ENCODE data around the gene GRIP2.
A peak's percentile ranks its signal among the peaks of the same experiment; 100 is the strongest.

The GRIP2 gene

DNA sequence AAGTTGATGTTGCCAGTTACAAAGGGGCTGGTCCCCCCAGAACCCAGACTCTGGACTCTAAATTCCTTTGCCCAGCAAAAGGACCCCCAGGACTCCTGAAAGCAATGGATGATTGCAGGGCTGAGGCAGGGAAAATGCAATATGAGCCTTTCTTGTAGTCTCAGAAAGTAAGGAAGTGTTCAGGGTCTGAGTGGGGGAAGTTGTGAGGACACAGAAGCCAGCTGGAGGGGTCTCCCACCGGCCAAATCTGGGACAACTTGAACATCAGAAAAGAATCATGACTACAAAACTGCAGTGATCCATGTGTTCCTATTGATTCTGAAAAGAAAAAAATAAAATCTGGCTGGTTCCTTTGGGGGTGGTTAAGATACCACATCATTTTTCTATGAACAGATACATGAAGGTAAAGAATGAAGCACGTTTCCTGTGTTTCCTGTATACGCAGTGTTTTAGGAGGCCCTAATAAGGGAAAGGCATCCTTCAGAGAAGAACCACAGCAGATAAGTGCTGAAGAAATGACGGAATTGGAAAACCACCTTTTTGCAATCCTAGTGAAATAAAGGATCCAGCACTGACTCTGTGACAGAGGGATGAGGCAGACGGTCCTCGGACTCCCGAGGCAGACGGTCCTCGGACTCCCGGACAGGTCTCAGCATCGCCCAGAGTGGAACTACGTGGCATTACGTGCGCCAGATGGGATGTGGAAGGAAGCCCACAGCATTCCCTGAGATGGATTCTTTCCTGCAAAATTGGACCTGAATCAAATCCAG lies 22.2 kb upstream of the GRIP2 start:
- H3K27ac ChIP-seq (ENCODE audit: low read depth, low read length) = no peak overlapping the region
- H3K27me3 ChIP-seq (ENCODE audit: control insufficient read depth in 1 of 2, insufficient read depth in 2 of 2, low read length in 2 of 2) = peaks cover 5 to 10% of the 10 kb centered on the region in 2 donors

GRCh38 chr3:14561051-14561960 lies 21.2 kb upstream of the GRIP2 start:
- Histone ChIP-seq H3K27ac (ENCODE audit: low read depth, low read length) (no peak overlapping the region), H3K4me1 (ENCODE audit: control insufficient read depth in 1 of 2, insufficient read depth in 2 of 2, low read length in 2 of 2) (no peaks in the 10 kb centered on the region), H3K27me3 (ENCODE audit: control insufficient read depth in 1 of 2, insufficient read depth in 2 of 2, low read length in 2 of 2) (peaks cover 5 to 14% of the 10 kb centered on the region in 2 donors), H3K9me3 (ENCODE audit: control insufficient read depth in 1 of 2, low read length in 2 of 2) (no peaks in the 10 kb centered on the region), H3K9ac (ENCODE audit: low read depth in 1 of 2, low read length in 2 of 2) (no peak overlapping the region), H3K4me3 (ENCODE audit: low read depth in 1 of 2, low read length in 2 of 2) (no peak overlapping the region), H3K36me3 (ENCODE audit: control insufficient read depth in 1 of 2, insufficient read depth in 2 of 2, low read length in 2 of 2) (no peaks in the 10 kb centered on the region)

More for the DNA sequence above, 22.2 kb upstream of the GRIP2 start:
- Histone ChIP-seq H3K4me1 (ENCODE audit: control insufficient read depth in 1 of 2, insufficient read depth in 2 of 2, low read length in 2 of 2) (no peaks in the 10 kb centered on the region), H3K9ac (ENCODE audit: low read depth in 1 of 2, low read length in 2 of 2) (no peak overlapping the region), H3K36me3 (ENCODE audit: control insufficient read depth in 1 of 2, insufficient read depth in 2 of 2, low read length in 2 of 2) (no peaks in the 10 kb centered on the region), H3K4me3 (ENCODE audit: low read depth in 1 of 2, low read length in 2 of 2) (no peak overlapping the region), H3K9me3 (ENCODE audit: control insufficient read depth in 1 of 2, low read length in 2 of 2) (no peaks in the 10 kb centered on the region)

DNA sequence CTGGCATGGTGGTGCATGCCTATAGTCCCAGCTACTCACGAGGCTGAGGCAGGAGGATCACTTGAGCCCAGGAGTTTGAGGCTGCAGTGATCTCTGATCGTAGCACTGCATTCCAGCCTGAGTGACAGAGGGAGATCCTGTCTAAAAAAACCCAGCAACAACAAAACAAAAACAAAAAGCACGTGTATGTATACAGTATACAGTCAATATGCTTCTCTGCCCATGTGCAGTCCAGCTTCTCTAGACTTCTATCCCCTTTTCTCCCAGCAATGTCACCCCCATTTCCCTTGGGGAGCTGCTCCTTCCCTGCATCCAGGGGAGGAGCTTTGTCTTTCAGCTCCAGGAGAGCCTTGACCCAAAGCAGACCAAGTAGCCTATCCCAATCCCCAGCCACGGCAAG lies 20.0 kb upstream of the GRIP2 start:
- Histone ChIP-seq H3K27ac (ENCODE audit: low read depth, low read length) (no peak overlapping the region), H3K27me3 (ENCODE audit: control insufficient read depth in 1 of 2, insufficient read depth in 2 of 2, low read length in 2 of 2) (peaks cover 5 to 14% of the 10 kb centered on the region in 2 donors), H3K9me3 (ENCODE audit: control insufficient read depth in 1 of 2, low read length in 2 of 2) (no peaks in the 10 kb centered on the region), H3K9ac (ENCODE audit: low read depth in 1 of 2, low read length in 2 of 2) (no peak overlapping the region), H3K4me3 (ENCODE audit: low read depth in 1 of 2, low read length in 2 of 2) (no peak overlapping the region), H3K4me1 (ENCODE audit: control insufficient read depth in 1 of 2, insufficient read depth in 2 of 2, low read length in 2 of 2) (peaks cover 5 to 9% of the 10 kb centered on the region in 2 donors), H3K36me3 (ENCODE audit: control insufficient read depth in 1 of 2, insufficient read depth in 2 of 2, low read length in 2 of 2) (no peaks in the 10 kb centered on the region)

DNA sequence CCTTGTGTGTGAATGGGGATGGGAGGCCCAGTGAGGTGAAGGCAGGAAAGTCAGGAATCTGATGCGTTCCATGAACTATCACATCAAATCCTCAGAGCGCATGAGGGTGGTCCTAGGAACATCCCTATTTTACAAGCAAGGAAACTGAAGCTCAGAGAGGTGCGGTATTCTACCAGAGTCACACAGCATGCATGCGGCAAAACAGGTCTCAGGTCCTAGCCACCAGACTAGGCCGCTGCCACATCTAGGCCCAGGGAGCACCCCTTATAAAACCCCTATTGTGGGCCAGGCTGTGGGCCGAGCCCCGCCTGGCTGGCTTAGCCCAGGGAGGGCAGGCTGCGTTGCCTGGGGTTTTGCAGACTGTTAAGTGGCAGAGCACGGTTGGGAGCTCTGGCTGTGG lies 17.9 kb upstream of the GRIP2 start:
- no peak overlapping the region for H3K4me3 ChIP-seq (ENCODE audit: low read depth in 1 of 2, low read length in 2 of 2)
- peaks cover 5 to 11% of the 10 kb centered on the region in 2 donors for H3K4me1 ChIP-seq (ENCODE audit: control insufficient read depth in 1 of 2, insufficient read depth in 2 of 2, low read length in 2 of 2)
- no peaks in the 10 kb centered on the region for H3K9me3 ChIP-seq (ENCODE audit: control insufficient read depth in 1 of 2, low read length in 2 of 2)
- no peak overlapping the region for H3K9ac ChIP-seq (ENCODE audit: low read depth in 1 of 2, low read length in 2 of 2)
- H3K27me3 ChIP-seq (ENCODE audit: control insufficient read depth in 1 of 2, insufficient read depth in 2 of 2, low read length in 2 of 2) = peaks cover 2 to 3% of the 10 kb centered on the region in 2 donors
- no peak overlapping the region for H3K27ac ChIP-seq (ENCODE audit: low read depth, low read length)
- no peaks in the 10 kb centered on the region for H3K36me3 ChIP-seq (ENCODE audit: control insufficient read depth in 1 of 2, insufficient read depth in 2 of 2, low read length in 2 of 2)

- Histone ChIP-seq H3K36me3 (ENCODE audit: control insufficient read depth in 1 of 2, insufficient read depth in 2 of 2, low read length in 2 of 2) (no peaks in the 10 kb centered on the region), H3K4me1 (ENCODE audit: control insufficient read depth in 1 of 2, insufficient read depth in 2 of 2, low read length in 2 of 2) (peaks cover 5 to 11% of the 10 kb centered on the region in 2 donors), H3K4me3 (ENCODE audit: low read depth in 1 of 2, low read length in 2 of 2) (peak overlapping the region in 1 of 2 donors; percentile 40), H3K27me3 (ENCODE audit: control insufficient read depth in 1 of 2, insufficient read depth in 2 of 2, low read length in 2 of 2) (peaks cover 0 to 3% of the 10 kb centered on the region in 2 donors), H3K27ac (ENCODE audit: low read depth, low read length) (no peak overlapping the region), H3K9me3 (ENCODE audit: control insufficient read depth in 1 of 2, low read length in 2 of 2) (no peaks in the 10 kb centered on the region), H3K9ac (ENCODE audit: low read depth in 1 of 2, low read length in 2 of 2) (no peak overlapping the region)
These were observed 15.7 kb upstream of the GRIP2 start for GRCh38 chr3:14555835-14556234.

- Histone ChIP-seq H3K27me3 (ENCODE audit: control insufficient read depth in 1 of 2, insufficient read depth in 2 of 2, low read length in 2 of 2) (peaks cover 0 to 3% of the 10 kb centered on the region in 2 donors), H3K4me3 (ENCODE audit: low read depth in 1 of 2, low read length in 2 of 2) (no peak overlapping the region), H3K9me3 (ENCODE audit: control insufficient read depth in 1 of 2, low read length in 2 of 2) (no peaks in the 10 kb centered on the region), H3K36me3 (ENCODE audit: control insufficient read depth in 1 of 2, insufficient read depth in 2 of 2, low read length in 2 of 2) (no peaks in the 10 kb centered on the region), H3K4me1 (ENCODE audit: control insufficient read depth in 1 of 2, insufficient read depth in 2 of 2, low read length in 2 of 2) (peaks cover 5 to 11% of the 10 kb centered on the region in 2 donors), H3K9ac (ENCODE audit: low read depth in 1 of 2, low read length in 2 of 2) (no peak overlapping the region), H3K27ac (ENCODE audit: low read depth, low read length) (no peak overlapping the region)
These were observed 14.6 kb upstream of the GRIP2 start for GRCh38 chr3:14554715-14555114.

- H3K27ac ChIP-seq (ENCODE audit: low read depth, low read length) = no peak overlapping the region
- H3K4me3 ChIP-seq (ENCODE audit: low read depth in 1 of 2, low read length in 2 of 2) = no peak overlapping the region
- H3K4me1 ChIP-seq (ENCODE audit: control insufficient read depth in 1 of 2, insufficient read depth in 2 of 2, low read length in 2 of 2) = peaks cover 5 to 11% of the 10 kb centered on the region in 2 donors
- no peak overlapping the region for H3K9ac ChIP-seq (ENCODE audit: low read depth in 1 of 2, low read length in 2 of 2)
- H3K27me3 ChIP-seq (ENCODE audit: control insufficient read depth in 1 of 2, insufficient read depth in 2 of 2, low read length in 2 of 2) = peaks cover 0 to 3% of the 10 kb centered on the region in 2 donors
- H3K9me3 ChIP-seq (ENCODE audit: control insufficient read depth in 1 of 2, low read length in 2 of 2) = no peaks in the 10 kb centered on the region
- no peaks in the 10 kb centered on the region for H3K36me3 ChIP-seq (ENCODE audit: control insufficient read depth in 1 of 2, insufficient read depth in 2 of 2, low read length in 2 of 2)
These were observed 13.7 kb upstream of the GRIP2 start for GRCh38 chr3:14553871-14554270.

GRCh38 chr3:14552717-14553116 lies 12.6 kb upstream of the GRIP2 start:
- no peak overlapping the region for H3K9ac ChIP-seq (ENCODE audit: low read depth in 1 of 2, low read length in 2 of 2)
- peaks cover 0 to 3% of the 10 kb centered on the region in 2 donors for H3K27me3 ChIP-seq (ENCODE audit: control insufficient read depth in 1 of 2, insufficient read depth in 2 of 2, low read length in 2 of 2)
- H3K9me3 ChIP-seq (ENCODE audit: control insufficient read depth in 1 of 2, low read length in 2 of 2) = no peaks in the 10 kb centered on the region
- peaks cover 10 to 16% of the 10 kb centered on the region in 2 donors for H3K4me1 ChIP-seq (ENCODE audit: control insufficient read depth in 1 of 2, insufficient read depth in 2 of 2, low read length in 2 of 2)
- no peak overlapping the region for H3K27ac ChIP-seq (ENCODE audit: low read depth, low read length)
- H3K36me3 ChIP-seq (ENCODE audit: control insufficient read depth in 1 of 2, insufficient read depth in 2 of 2, low read length in 2 of 2) = no peaks in the 10 kb centered on the region
- H3K4me3 ChIP-seq (ENCODE audit: low read depth in 1 of 2, low read length in 2 of 2) = no peak overlapping the region

- H3K9me3 ChIP-seq (ENCODE audit: control insufficient read depth in 1 of 2, low read length in 2 of 2) = no peaks in the 10 kb centered on the region
- no peaks in the 10 kb centered on the region for H3K36me3 ChIP-seq (ENCODE audit: control insufficient read depth in 1 of 2, insufficient read depth in 2 of 2, low read length in 2 of 2)
- H3K27me3 ChIP-seq (ENCODE audit: control insufficient read depth in 1 of 2, insufficient read depth in 2 of 2, low read length in 2 of 2) = peaks cover 0 to 3% of the 10 kb centered on the region in 2 donors
- H3K4me1 ChIP-seq (ENCODE audit: control insufficient read depth in 1 of 2, insufficient read depth in 2 of 2, low read length in 2 of 2) = peaks cover 15 to 20% of the 10 kb centered on the region in 2 donors
- no peak overlapping the region for H3K9ac ChIP-seq (ENCODE audit: low read depth in 1 of 2, low read length in 2 of 2)
- H3K4me3 ChIP-seq (ENCODE audit: low read depth in 1 of 2, low read length in 2 of 2) = no peak overlapping the region
- no peak overlapping the region for H3K27ac ChIP-seq (ENCODE audit: low read depth, low read length)
These were observed 12.0 kb upstream of the GRIP2 start for GRCh38 chr3:14552041-14552648.

Measured in duodenal mucosa (tissue), 2 donors.